Natural killer cell treated with Interleukin-12 subunit alpha and Interleukin-12 subunit beta and Interleukin-15 and Interleukin-18, amount 100 ng/mL, for 72 hours (primary cell): ENCODE measurements around the gene TRAF1. TPM values are rescaled to one million over a fixed set of nuclear protein-coding genes. Genes with fewer than 3 reads are reported as not detected.
A peak's percentile ranks its signal among the peaks of the same experiment; 100 is the strongest.

Source experiments
- ATAC-seq, 2 donors: fragments of 150-1000 bp; cut with Tn5 transposase in 1 of 2; sonication (Bioruptor Pico), chemical (Tn5 transposase) in 1 of 2; 2 replicates each; pipeline ENCODE4 v1.10.0; 2021
- DNase-seq: peaks from one replicate; pipeline ENCODE4 v3.0.0; 2022; ENCODE audit warnings: low spot score
- H3K27ac Mint-ChIP-seq, 2 donors: 1 replicate in 1 of 2; 2 replicates in 1 of 2; pipeline ENCODE4 v1.8.0; 2022; ENCODE audit warnings: mixed read lengths in 2 of 2, mild to moderate bottlenecking in 1 of 2, moderate library complexity in 1 of 2
- H3K27me3 Mint-ChIP-seq, 2 donors: 1 replicate in 1 of 2; 2 replicates in 1 of 2; pipeline ENCODE4 v1.8.0; 2022; ENCODE audit warnings: mixed read lengths in 2 of 2
- H3K36me3 Mint-ChIP-seq: one replicate; pipeline ENCODE4 v1.8.0; 2022; ENCODE audit warnings: mixed read lengths
- H3K4me1 Mint-ChIP-seq, 2 donors: 1 replicate in 1 of 2; 2 replicates in 1 of 2; pipeline ENCODE4 v1.8.0; 2022; ENCODE audit warnings: low read depth in 2 of 2, mixed read lengths in 2 of 2, mild to moderate bottlenecking in 1 of 2
- H3K4me3 Mint-ChIP-seq: one replicate; pipeline ENCODE4 v1.8.0; 2022; ENCODE audit warnings: mixed read lengths
- H3K9me3 Mint-ChIP-seq: 2 replicates; pipeline ENCODE4 v1.8.0; 2022; ENCODE audit warnings: mixed read lengths
- total RNA-seq, 2 donors: library from RNA; stranded (reverse); gene quantifications; one replicate each; pipeline ENCODE4 v1.2.3, GENCODE V29; 2022

The TRAF1 gene
- total RNA-seq, 2 donors from 2014 or later = 145 to 375 TPM

DNA sequence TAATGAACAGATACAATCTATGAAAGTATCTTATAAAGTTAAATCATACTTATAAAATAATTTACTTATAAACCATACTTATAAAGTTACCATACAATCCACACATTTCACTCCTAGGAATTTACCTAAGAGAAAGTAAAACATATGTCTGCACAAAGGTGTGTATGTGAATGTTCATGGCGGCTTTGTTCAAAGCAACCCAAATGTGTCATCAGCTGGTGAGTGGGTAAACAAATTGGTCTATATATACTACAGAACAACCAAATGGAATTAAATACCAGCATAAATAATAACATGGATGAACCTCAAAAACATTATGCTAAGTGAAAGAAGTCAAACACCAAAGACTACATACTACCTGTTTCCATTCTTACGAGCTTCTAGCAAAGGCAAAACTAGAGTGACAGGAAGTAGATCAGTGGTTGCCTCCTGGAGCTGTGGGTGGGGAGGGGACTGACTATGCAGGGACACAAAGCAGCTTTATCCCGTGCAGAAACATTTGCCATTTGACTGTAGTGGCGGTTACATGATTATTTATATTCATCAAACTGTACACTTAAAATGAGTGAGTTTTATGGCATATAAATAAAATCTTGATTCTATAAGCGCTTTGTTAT lies 10.6 kb downstream of the TRAF1 start:
- Mint-ChIP-seq H3K27me3 (no peaks in the 10 kb centered on the region), H3K9me3 (no peaks in the 10 kb centered on the region), H3K36me3 (peaks cover 50% of the 10 kb centered on the region), H3K4me3 (peak overlapping the region; percentile 74), H3K4me1 (peaks cover 64 to 75% of the 10 kb centered on the region in 2 donors), H3K27ac (peak overlapping the region; percentile 84 to 98)
- no peak for DNase-seq
- peak in 1 of 2 donors; percentile 50 for ATAC-seq

DNA sequence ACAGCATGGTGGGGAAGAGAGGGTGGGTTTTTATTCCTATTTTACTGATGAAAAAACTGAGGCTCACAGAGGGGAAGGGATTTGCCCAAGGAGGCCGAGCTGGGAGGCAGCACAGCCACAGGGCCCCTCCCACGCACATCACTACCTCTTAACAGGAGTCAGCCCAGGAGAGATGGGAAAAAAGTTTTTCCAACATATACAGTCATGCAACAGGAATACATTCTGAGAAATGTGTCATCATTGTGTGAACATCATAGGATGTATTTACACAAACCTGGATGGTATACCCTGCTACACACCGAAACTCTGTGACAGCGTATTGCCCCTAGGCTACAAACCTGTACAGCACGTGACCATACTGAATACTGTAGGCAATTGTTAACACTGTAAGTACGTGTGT lies 11.6 kb downstream of the TRAF1 start:
- no peak overlapping the region for H3K4me3 Mint-ChIP-seq
- peaks cover 45% of the 10 kb centered on the region for H3K36me3 Mint-ChIP-seq
- ATAC-seq (no peak), DNase-seq (no peak)
- peak overlapping the region; percentile 62 to 98 for H3K27ac Mint-ChIP-seq
- H3K27me3 Mint-ChIP-seq = no peaks in the 10 kb centered on the region
- no peaks in the 10 kb centered on the region for H3K9me3 Mint-ChIP-seq
- peaks cover 67 to 76% of the 10 kb centered on the region in 2 donors for H3K4me1 Mint-ChIP-seq

DNA sequence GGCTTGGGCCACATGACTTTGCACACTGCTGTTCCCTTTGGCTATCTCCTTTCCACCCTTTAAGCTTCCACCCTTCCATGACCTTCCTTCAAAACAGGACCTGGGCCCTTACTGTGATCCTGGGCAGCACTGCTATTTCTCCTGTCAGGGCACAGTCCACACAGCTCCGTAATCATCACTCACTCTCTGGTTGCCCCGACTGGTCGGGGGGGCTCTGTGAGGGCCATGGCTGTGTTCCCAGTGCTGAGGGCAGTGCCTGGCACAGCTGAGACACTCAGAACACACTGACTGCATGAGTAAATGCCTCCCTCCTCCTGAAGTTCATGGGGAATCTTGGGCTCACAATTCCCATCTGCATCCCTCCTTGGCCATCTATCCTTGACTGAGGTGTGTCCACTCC lies 12.2 kb downstream of the TRAF1 start:
- ATAC-seq (no peak), DNase-seq (no peak)
- H3K27me3 Mint-ChIP-seq = no peaks in the 10 kb centered on the region
- peaks cover 39% of the 10 kb centered on the region for H3K36me3 Mint-ChIP-seq
- H3K9me3 Mint-ChIP-seq = no peaks in the 10 kb centered on the region
- peak overlapping the region; percentile 62 to 98 for H3K27ac Mint-ChIP-seq
- no peak overlapping the region for H3K4me3 Mint-ChIP-seq
- H3K4me1 Mint-ChIP-seq = peaks cover 64 to 72% of the 10 kb centered on the region in 2 donors

DNA sequence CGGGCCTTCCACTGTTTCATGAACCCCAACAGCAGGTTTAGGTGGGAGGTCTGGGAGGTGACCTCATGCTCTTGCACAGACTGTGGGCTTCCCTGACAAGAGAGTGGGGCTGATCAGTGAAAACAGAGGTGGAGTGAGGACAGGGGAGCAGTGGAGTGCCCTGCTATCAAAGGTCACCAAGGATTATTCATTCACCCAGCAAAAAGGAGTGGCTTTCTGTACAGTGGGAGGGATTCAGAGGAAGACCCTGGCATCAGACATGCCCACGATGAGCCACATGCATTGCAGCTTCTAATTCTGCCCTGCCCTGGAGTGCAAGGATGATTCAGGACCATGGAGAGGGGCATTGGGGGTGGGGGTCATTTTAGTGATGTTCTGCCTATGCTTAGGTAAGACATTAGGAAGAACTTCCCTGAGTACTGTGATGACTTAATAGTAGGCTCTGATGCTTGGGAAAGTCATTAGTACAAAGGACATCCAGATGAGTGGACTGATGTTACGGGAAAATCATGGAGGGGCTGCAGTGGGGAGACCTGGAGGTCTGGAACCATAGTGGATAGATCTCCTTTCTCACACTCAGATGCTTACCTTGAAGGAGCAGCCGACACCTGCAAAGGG lies 12.8 kb downstream of the TRAF1 start:
- Mint-ChIP-seq H3K27ac (peak overlapping the region; percentile 63 to 98), H3K27me3 (no peaks in the 10 kb centered on the region), H3K4me3 (no peak overlapping the region), H3K36me3 (peaks cover 42% of the 10 kb centered on the region), H3K4me1 (peaks cover 60 to 72% of the 10 kb centered on the region in 2 donors), H3K9me3 (no peaks in the 10 kb centered on the region)
- ATAC-seq (no peak), DNase-seq (no peak)

DNA sequence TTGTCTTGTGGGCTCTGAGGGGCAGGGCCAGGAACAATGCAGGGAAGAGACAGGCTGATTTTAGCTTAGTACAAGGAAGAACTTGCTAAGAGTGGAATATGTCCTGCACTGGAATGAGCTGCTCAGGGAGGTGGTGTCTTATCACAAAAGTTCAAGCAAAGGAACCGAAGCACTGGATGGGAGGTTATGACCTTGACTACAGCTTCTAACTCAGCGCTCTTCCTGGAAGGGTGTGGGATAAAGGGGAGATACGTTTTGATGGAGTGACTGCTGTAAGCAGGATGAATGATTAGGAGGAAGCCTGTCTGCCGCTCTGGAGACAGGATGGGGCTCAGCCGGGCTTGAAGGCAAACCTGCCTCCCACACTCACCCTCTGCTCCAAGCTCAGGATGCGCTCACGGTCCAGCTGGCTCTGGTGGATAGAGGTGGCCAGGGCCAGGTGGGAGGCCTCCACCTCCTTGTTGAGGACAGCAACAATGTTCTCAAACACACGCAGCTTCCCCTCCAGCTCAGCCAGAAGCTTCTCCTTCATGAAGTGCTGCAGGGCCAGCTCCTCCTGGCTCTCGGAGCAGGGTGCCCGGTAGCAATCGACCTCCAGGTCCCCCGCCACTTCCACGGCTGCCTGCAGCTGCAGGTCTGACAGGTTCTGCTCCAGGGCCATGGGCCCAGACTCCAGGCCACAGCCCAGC lies 13.5 kb downstream of the TRAF1 start:
- Mint-ChIP-seq H3K9me3 (no peaks in the 10 kb centered on the region), H3K36me3 (peaks cover 37% of the 10 kb centered on the region), H3K4me1 (peaks cover 56 to 67% of the 10 kb centered on the region in 2 donors), H3K27me3 (no peaks in the 10 kb centered on the region), H3K4me3 (peak overlapping the region; percentile 46), H3K27ac (peak overlapping the region; percentile 63 to 98)
- DNase-seq = peak; percentile 40
- ATAC-seq = no peak

DNA sequence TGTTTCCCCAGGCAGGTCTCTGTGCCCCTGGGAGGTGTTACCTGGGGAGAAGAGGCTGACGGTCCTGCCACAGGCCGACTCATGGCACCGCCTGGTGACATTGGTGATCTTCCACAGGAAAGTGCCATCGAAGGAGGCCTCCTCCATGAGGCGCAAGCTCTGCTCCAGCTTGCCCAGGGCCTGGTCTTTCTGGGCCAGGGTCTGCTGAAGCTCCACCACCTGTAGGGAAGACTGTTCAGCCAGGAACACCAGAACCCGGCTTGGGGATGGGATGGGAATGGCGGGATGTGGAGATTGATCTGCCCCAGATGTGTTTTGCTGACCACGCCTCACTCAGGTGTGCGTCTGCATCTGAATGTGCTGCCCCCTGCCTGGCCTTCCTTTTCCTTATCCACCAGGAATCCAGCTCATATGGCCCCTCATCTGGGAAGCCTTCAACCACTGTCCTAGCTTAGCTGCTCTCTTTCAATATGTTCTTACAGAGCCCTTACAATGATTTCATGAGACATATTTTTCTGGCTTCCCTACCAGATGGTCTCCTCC lies 15.2 kb downstream of the TRAF1 start:
- Mint-ChIP-seq H3K9me3 (no peaks in the 10 kb centered on the region), H3K4me3 (peak overlapping the region; percentile 39), H3K27me3 (no peaks in the 10 kb centered on the region), H3K4me1 (peaks cover 59 to 66% of the 10 kb centered on the region in 2 donors), H3K27ac (peak overlapping the region; percentile 63 to 98), H3K36me3 (peaks cover 41% of the 10 kb centered on the region)
- ATAC-seq (no peak), DNase-seq (no peak)

DNA sequence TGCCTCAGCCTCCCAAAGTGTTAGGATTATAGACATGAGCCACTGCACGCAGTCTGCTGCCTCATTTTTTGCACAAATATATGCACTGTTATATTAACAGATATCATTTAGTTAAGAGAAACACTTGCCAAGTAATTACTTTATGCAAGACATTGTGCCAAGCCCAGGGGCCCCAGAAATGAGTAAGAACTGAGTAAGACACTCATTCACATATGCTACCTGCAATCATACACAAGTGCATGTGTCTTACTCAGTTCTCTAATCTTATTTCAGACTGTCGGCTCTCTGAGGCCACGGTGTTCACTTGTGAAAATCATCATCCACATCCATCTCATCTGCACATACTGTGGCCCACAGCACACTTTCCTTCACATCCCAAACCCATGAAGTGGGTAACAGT lies 16.0 kb downstream of the TRAF1 start:
- Mint-ChIP-seq H3K4me1 (peaks cover 59 to 66% of the 10 kb centered on the region in 2 donors), H3K4me3 (peak overlapping the region; percentile 36), H3K27ac (peak overlapping the region; percentile 63 to 98), H3K9me3 (no peaks in the 10 kb centered on the region), H3K27me3 (no peaks in the 10 kb centered on the region), H3K36me3 (peaks cover 43% of the 10 kb centered on the region)
- no peak for DNase-seq
- ATAC-seq = peak in 1 of 2 donors; percentile 56

DNA sequence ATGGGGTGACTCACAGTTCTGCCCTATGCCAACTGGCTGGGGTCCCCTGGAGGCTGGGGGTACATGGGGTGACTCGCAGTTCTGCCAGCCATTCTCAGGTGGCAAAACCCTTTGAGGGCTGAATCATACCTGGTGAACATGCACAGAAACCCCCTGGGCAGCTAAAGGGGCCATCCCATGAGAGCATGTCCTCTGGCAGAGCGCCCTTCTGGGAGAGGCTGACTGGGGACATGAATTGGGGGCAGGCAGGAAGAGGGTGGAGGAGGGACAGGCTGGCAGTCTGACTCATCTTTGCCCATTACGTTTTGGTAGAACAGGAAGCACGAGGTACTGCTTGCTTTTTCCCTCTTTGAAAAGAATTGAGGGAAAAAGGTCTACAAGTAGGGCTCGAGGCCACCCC lies 16.7 kb downstream of the TRAF1 start:
- H3K36me3 Mint-ChIP-seq = peaks cover 43% of the 10 kb centered on the region
- ATAC-seq (peak; percentile 62 to 66), DNase-seq (peak; percentile 73)
- H3K4me3 Mint-ChIP-seq = peak overlapping the region; percentile 36
- H3K4me1 Mint-ChIP-seq = peaks cover 61 to 72% of the 10 kb centered on the region in 2 donors
- H3K27ac Mint-ChIP-seq = peak overlapping the region; percentile 63 to 98
- no peaks in the 10 kb centered on the region for H3K27me3 Mint-ChIP-seq
- H3K9me3 Mint-ChIP-seq = no peaks in the 10 kb centered on the region

DNA sequence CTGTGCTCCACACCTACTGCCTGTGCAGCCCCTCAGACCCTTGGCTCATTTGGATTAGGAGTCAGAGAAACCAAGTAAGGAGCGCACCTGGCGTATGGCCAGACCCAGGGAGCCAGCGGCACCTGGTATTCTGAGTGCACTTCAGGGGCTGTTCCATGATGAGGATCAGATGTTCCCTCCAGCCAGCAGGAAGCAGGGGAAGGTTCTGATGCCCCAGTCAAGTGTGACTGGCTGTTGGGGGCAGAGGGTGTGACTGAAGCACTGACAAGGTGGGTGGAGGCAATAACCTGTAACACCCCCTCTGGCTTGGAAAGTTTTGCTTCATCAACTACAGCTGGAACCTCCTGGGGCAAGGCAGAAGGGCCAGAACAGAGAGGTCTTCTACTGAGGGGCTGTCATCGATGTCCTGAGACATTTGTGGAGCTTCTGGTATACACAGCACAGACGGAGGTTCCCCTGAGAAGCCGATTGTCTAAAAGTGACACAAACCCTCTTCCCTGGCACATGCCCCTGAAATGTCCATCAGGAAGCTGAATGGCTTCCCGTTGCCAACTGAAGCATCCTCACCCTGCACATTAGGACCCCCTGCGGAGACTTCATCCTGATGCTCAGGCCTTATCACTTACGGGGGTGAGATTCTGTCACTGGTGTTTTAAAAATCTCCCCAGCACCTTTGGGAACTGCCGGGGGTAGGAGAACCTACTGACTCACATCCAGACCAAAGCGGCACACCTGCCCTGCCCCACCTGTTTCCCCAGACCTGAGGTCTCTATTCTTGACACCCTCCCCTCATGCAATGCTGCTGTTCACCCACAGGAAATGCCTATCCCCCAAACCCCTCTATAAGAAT lies 21.1 kb downstream of the TRAF1 start:
- ATAC-seq (peak; percentile 29 to 49), DNase-seq (no peak)
- peaks cover 37% of the 10 kb centered on the region for H3K36me3 Mint-ChIP-seq
- peaks cover 54 to 55% of the 10 kb centered on the region in 2 donors for H3K4me1 Mint-ChIP-seq
- H3K4me3 Mint-ChIP-seq = peak overlapping the region; percentile 41
- no peaks in the 10 kb centered on the region for H3K27me3 Mint-ChIP-seq
- peak overlapping the region; percentile 72 to 86 for H3K27ac Mint-ChIP-seq
- no peaks in the 10 kb centered on the region for H3K9me3 Mint-ChIP-seq

DNA sequence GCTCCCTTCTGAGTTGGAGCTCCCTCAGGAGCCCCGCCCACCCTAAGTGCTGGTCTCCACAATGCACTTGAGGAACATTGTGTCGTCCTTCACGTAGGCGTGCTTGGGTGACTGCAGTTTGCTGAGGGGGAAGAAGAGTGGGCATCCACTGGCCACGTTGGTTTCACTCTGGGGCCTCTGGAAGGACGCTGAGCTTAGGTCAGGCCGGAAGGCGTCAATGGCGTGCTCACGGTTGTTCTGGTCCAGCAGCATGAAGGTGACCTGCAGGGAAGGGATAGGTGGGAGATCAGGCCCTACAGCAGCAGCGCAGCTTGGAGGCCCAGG lies 21.7 kb downstream of the TRAF1 start:
- H3K36me3 Mint-ChIP-seq = peaks cover 39% of the 10 kb centered on the region
- H3K4me3 Mint-ChIP-seq = no peak overlapping the region
- peaks cover 52 to 54% of the 10 kb centered on the region in 2 donors for H3K4me1 Mint-ChIP-seq
- DNase-seq = no peak
- no peaks in the 10 kb centered on the region for H3K9me3 Mint-ChIP-seq
- peak overlapping the region in 1 of 2 donors; percentile 86 for H3K27ac Mint-ChIP-seq
- no peaks in the 10 kb centered on the region for H3K27me3 Mint-ChIP-seq
- ATAC-seq = no peak

DNA sequence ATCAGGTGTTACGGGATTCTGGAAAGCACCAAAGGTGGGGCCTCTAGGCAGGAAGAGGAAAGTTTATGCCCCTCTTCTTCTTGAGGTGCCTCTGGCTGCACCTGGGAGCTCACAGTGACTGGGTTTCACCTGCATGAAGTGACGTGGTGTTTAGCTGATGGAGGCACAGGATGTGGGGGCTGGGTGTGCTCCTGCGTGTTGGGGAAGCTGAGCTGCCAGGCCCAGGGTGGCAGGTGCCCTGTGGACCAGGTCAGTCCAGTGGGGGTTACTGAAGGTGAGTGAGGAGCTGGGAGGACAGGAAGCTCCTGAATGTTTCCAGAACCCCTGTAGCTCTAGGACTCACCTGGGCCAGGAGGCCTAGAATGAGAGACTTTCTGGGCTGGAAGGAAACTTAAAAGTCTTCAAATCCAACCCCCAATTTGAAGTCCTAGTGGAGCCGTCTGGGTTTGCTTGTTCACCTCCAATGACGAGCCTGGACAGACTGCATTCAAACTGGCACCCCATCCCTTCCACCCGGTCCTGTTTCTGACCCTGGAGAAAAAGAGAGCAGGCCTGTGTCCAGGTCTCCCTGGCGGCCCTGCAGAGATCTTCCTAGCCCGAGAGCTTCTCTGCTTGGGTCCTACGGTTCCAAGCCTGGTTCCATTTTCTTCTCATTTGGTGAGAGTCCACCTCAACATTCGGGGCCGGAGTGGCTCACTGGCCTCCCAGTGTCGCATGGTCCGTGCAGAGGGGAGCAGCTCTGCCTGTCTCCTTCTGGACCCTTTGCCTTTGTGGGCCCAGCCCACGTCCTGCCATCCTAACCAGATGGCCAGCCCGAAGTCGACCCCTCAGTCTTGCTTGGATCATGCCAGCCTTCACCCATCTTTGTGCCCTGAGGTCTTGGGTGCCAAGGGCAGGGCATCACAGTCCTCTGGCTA lies 22.3 kb downstream of the TRAF1 start:
- Mint-ChIP-seq H3K36me3 (peaks cover 39% of the 10 kb centered on the region), H3K27ac (peak overlapping the region in 1 of 2 donors; percentile 86), H3K27me3 (no peaks in the 10 kb centered on the region), H3K4me3 (no peak overlapping the region), H3K4me1 (peaks cover 49 to 56% of the 10 kb centered on the region in 2 donors), H3K9me3 (no peaks in the 10 kb centered on the region)
- no peak for DNase-seq
- ATAC-seq = no peak

DNA sequence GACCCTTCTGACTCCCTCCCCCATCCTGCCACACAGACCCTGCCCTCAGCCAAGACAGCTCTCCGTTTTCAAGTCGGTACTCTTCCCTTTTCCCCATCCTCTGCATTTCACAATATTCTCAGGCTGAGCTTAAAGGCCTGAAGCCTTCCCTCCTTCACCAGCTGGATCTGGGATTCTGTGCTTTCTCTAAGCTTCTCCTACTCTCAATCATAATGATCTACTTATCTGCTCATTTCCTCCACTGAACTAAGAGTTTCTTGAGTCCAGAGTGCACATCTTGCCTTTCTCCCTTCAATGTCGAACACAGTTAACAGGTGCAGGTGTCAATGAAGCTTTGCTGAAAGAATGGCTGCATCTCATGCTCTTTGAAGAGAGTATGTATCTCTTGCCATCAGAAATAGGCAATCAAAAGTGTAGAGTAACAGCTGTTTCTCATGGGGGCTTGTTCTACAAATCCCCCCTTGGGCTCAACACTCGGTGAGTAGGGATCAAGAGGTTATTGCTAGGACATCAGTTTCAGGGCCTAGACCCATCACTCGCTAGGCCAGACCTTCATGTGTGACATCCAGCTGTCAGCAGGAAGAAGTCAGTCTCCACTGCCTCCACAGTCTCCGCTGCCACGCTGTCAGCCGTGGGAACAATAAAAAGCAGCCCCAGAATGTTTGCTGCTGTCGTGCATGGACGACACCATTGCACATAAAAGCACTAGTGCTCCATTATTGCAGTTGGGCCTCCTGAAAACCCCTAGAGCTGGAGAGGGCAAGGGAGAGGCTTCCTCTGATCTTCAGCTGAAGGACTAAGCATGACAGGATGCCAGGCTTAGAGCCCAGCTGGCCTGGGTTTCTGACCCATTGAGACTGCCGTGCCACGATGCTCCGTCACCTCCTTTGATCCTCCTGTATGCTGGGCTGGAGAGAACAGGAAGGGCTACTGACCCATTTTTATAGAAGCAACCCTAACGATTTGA lies 23.7 kb downstream of the TRAF1 start:
- DNase-seq = no peak
- peaks cover 48 to 57% of the 10 kb centered on the region in 2 donors for H3K4me1 Mint-ChIP-seq
- peak overlapping the region; percentile 57 to 86 for H3K27ac Mint-ChIP-seq
- H3K9me3 Mint-ChIP-seq = no peaks in the 10 kb centered on the region
- H3K4me3 Mint-ChIP-seq = no peak overlapping the region
- ATAC-seq = no peak
- H3K27me3 Mint-ChIP-seq = no peaks in the 10 kb centered on the region
- H3K36me3 Mint-ChIP-seq = peaks cover 33% of the 10 kb centered on the region
